Smooth muscle cell of the brain vasculature (primary cell): ENCODE data around the gene GALR2.
"Not testable (repeated sequence)": the region's sequence is repeated elsewhere in the genome, so short reads cannot be mapped to it uniquely, and the experiment has no call there.

Source experiments
- DNase-seq: peaks from one replicate; pipeline ENCODE4 v3.0.0-alpha.2; 2012; ENCODE audit warnings: low read depth, low spot score

The GALR2 gene, protein sequence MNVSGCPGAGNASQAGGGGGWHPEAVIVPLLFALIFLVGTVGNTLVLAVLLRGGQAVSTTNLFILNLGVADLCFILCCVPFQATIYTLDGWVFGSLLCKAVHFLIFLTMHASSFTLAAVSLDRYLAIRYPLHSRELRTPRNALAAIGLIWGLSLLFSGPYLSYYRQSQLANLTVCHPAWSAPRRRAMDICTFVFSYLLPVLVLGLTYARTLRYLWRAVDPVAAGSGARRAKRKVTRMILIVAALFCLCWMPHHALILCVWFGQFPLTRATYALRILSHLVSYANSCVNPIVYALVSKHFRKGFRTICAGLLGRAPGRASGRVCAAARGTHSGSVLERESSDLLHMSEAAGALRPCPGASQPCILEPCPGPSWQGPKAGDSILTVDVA

DNA sequence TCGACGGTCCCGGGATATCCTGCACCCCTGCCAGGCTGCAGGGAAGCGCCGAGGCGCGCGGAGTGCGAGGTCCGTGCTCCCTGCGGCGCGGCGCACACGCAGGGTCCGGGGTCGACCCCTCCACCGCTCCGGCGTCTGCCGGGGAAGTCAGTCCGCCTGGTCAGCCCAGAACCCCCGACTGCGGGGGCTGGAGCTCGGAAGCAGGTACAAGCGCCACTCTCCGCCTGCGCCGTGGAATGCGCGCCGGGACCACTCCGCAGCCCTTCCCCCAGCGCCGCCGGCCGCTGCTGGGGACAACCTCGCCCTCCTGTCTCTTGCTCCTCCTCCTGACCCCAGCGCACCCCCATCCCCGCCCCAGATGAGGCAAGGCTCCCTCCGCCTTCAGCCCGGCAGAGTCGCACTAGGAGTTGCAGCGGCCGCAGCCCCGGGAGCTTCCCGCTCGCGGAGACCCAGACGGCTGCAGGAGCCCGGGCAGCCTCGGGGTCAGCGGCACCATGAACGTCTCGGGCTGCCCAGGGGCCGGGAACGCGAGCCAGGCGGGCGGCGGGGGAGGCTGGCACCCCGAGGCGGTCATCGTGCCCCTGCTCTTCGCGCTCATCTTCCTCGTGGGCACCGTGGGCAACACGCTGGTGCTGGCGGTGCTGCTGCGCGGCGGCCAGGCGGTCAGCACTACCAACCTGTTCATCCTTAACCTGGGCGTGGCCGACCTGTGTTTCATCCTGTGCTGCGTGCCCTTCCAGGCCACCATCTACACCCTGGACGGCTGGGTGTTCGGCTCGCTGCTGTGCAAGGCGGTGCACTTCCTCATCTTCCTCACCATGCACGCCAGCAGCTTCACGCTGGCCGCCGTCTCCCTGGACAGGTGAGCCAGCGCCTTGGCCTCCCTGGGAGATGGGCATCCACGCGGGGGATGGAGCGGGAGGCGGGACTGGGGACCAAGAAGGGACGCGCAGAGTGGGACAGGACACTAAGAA lies at the start of gene GALR2:
Gene GALR2 (plus strand): TSS at position 392 of the 974 bp plus-strand sequence. CDS start 103 bp downstream, at position 495.
- DNase-seq: no peak

DNA sequence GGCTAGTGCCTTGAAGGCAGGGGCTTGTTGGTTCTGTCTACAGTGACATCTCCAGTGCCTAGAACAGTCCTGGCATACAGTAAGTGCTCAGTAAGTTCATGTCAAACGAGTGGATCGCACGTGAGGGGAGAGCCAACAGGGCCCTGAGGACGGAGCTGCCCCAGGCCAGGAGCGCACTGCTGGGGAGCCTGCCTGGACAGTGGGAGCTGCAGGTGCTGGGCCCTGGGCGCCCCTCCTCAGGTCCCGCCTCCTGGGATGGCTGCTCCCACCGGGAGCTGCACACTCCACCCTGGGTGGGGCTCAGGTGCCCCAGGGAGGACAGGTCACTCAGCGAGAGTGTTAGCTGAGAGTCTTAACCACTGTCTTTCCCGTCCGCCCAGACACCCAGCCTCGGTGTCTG lies 49.3 kb upstream of the GALR2 start:
- DNase-seq: no peak

DNA sequence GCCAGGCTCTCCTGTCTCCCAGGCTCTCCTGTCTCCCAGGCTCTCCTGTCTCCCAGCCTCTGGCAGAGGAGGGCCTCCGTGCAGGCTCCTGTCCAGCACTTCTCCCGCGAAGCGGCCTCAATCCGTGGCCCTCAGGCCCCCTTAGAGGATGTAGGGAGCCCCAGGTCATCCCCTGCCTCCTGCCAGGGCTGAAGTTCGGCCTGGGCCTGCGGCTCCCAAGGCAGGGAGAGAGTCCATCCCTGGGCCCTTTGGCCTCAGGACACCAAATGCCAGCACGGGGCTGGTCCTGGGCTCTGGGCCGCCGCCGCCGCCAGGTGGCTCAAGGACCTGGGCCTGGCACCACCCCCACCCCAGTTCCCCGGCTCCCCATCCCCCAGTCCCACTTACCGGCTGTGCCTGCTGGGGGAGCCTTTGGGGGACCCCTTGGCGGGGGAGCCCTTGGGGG lies 47.8 kb upstream of the GALR2 start:
- DNase-seq: no peak

DNA sequence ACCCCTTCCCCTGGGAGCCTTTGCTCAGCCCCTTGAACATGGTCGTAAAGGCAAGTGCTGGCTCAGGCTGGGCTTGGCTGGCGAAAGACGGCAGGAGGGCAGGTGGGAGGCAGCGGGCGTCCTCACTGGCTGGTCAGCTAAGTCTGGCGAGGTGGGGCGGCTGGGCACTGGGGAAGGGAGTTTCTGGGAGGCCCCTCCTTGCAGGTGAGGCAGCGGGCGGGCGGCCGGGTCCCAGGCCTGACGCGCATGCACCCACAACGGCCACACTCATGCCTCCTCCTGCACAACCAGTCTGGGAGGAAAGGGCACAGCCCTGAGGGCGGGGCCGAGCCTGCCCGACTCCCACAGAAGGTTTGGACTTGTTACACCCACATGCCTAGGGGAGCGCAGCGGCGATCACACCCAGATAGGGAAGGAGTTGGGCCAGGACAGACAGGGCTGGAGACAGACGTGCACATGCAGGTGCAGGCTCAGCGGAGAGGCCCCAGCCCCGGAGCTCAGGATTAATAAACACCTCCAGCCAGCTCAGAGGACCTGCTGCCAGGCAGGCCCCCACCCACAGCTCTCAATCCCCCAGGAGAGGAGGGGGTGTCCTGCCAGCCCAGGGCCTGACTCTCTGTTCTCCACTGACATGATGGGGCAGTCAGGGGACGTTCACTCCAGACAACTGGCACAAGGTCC lies 47.3 kb upstream of the GALR2 start, which contains the start of gene EVPL:
Gene EVPL (minus strand): TSS at position 148 of the 681 bp plus-strand sequence. CDS start 108 bp downstream, at position 40.
- DNase-seq: no peak

DNA sequence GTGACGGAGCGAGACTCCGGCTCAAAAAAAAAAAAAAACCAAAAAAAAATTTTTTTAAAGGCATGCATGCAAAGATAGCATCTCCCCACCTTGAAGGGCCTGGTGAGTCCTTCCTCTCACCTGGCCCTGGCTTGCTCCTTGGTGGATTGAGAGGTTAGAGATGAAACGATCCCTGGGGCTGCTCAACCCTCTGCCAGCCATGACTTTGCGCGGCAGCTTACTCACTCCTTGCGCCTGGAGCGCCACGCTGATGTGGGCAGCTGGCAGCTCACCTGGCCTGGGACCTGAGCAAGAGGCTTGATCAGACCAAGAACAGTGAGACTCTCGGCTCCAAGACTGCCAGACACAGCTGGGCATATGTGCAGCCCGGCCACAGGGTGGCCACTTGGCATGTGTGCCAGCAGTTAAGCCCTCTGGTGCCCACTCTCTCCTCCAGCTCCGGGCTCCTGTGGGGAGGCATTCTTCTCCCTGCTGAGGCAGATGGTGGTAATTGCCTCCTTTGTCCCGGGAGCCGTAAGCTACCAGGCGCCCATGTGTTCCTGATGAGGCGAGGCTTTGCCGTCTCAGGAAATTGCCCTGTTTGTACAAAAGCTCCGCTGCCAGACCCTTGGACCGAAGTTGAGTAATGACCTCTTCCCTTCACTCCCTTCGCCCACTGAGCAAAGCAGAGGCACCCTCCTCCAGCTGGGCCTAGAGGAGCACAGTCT lies 42.4 kb upstream of the GALR2 start:
- no peak for DNase-seq

DNA sequence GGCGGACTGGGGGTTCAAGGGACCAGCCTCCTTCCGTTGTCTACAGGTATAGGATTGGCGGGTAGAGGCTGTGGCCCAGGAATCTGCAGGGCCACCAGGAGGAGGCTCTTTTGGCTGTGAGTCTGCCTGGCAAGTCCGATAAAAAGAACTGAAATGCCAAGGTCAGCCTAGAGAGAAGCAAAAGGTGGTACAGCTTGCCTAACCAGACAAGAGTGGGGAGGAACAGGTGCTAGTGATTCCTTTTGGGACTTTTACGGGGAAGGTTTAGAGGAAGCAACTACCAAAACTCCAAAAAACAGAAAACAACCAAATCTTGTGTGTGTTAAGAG lies 41.8 kb upstream of the GALR2 start:
- DNase-seq: no peak

DNA sequence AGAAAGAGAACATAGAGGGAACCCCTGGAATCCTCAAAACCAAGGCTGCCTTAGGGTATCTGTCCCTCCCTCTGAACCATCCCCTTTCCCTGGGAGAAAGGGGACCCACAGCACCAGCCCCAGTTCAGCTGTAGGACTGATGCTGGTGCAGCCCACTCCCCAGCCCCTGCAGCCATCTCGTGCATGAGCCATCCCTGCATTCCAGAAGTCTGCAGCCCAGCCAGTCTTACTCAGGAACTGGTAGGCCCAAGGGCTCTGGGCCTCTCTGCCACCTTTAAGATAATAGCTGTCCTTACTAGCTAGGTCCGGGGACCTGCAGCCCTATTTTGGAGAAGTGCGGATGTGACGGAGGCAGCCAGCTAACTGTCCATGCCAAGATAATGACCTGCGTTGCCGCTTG lies 41.4 kb upstream of the GALR2 start:
- no peak for DNase-seq

DNA sequence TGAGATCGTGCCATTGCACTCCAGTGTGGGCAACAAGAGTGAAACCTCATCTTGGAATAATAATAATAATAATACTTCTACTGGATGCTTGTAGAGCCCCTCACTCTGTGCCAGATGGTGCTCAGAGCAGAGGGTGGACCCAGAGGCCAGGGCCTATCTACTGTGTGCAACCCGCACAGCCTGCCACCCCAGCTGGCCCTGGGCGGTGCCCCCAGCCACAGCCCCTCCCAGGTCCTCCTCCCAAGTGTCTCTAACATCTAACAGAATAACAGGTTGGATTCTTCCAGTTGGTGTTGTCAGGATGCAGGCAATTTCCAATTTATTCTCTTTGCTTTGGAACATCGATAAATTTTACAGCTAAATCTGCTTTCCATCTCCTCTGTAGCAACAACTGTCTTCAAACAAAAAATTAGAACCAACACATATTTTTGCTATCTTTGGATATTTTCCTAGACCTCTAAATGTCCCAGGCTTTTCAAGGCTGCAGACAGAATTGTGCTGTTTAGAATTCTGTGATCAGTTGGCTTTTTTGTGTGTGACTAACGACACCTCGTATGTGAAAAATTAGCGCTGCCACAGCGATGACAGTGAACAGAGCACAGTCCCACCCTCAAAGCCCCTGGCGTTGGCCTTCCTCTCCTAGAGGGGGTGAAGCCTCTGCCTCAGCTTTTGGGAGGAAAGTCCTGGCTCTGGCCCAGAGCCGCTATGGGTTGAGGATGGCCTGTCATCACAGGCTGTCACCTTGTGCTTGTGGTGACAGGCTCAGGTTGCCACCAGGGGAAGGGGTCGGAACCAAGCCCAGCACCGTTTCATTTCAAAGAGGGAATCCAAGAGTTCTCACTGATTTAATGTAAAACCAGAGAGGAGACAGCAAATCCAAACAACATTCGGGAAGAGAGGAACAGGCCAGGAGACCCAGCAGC lies 39.9 kb upstream of the GALR2 start:
- DNase-seq: no peak

DNA sequence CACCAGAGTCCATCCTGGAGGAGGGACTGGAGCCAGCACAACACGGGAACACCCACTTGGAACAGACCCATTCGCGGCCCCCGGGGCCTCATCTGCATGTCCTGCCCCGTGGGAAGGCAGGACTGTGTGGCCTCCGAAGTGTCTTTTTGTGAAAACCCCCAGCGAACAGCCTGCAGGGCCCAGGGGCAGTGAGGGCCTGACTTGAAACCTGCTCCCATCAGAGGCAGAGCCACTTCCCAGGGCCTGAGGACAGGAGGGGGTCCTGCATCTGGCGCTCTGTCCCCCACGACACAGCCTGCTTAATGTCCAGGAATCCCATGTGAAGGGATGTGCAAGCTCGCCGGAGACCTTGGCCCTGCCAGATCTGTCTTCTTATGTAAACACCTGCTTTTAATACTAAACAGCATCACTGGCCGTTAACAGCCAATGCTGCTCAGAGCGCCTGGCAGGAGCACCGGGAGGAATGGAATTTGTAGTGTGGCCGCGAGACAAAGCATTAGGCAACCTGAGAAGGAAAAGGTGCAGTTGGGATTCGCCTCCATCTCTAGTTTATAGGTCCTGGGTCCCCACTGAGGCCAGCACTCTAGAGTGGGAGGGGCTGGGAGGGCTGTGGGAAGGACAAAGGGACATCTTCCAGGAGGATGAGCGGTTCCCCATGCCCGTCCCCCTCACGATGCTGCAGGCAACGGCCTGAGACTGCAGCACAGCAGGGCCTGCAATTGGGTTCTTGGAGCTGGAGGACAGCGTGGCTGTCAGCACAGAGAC lies 37.9 kb upstream of the GALR2 start:
- DNase-seq: no peak

DNA sequence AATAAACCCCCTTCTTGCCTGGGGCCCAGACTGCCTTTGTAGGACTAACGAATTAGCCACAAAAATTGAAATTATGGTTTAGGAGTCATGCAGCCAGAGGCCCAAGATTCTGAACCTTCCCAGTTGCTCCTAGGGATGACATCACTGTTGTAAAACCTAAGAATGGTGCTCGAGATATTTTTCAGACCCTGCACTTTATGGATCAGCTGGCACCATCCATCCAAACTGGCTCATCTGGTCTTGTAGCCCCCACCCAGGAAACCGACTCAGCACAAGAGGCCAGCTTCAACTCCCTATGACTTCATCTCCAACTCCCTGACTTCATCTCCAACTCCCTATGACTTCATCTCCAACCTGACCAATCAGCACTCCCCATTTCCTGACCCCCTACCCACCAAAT lies 36.5 kb upstream of the GALR2 start:
- no peak for DNase-seq

DNA sequence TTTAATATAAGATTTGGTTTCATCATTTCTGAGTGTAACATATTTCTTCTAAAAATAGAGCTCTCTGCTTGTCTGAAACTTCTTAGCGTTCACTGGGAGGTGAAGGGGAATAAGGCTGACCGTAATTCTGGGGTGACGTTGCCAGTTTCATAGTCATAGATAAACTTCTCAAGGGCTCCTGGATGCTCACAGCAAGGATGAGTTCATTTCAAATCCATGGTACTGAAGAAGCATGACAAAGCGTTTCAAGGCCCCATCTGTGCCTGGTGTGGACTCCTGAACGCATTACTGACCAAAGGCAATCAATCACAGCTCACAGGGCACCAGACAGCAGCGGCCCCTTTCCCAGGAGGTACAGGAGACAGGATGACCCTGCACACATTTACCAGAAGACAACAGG lies 35.5 kb upstream of the GALR2 start:
- no peak for DNase-seq

DNA sequence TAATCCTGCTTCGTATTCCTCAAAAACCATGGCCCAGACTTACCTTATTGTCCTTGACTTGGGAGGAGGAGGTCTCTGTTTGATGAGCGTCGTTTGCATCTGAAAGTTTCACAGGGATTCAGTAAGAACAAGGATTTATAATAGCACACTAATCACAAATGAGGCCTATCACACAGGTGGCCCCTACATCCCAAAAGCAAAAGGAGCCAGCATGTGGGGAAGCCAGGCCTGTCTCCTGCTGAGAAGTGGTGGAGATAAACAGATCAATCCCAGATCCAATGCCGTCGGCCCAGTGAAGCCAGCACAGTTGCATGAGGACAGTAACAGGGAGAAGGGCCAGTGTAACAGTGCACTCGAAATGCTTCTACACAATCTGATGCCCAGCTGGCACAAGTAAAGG lies 34.2 kb upstream of the GALR2 start:
- DNase-seq: no peak

DNA sequence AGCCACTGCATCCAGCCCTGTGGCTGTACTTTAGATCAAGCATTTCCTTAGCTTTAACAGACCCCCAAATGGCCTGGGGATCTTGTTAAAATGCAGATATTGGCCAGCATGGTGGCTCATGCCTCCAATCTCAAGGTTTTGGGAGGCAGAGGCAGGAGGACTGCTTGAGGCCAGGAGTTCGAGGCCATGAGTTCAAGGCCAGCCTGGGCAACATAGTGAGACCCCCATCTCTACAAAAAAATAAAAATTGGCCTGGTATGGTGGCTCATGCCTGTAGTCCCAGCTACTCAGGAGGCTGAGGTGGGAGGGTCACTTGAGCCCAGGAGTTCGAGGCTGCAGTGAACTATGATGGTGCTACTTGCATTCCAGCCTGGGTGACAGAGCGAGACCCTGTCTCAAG lies 31.7 kb upstream of the GALR2 start:
- not testable (repeated sequence) for DNase-seq

DNA sequence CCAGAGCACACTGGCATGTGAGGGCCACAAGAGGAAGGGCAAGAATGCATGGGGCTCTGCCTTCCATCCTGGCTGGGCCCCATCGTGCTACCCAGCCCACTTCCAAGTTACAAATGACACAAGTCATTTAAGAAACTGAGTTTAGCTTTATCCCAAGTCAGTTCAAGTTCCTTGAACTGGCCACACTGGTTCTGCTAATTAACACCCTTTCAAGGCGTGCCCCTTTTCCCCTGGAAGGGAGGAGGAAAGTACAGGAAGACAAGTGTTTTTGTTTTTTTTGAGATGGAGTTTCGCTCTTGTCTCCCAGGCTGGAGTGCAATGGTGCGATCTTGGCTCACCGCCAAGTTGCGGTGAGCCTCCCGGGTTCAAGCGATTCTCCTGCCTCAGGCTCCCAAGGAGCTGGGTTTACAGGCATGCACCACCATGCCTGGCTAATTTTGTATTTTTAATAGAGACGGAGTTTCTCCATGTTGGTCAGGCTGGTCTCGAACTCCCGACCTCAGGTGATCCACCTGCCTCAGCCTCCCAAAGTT lies 30.0 kb upstream of the GALR2 start:
- not testable (repeated sequence) for DNase-seq

DNA sequence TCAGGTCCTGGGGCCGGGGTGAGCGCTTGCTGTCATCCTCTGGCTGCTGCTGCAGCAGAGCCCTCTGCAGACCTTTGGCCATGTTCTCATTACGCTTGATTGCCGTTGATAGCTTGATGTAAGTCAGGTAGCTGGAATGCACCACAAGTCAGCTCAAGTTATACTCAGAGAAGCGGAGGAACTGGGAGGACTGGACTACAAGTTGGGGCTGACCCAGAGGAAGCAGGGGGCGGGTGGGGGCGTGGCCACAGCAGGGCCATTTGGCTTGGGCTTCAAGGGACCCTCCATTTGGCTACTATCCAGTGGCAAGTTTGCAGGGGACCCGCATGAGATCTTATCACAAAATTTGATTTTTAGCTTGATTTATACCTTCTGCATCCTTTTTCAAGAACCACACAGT lies 28.5 kb upstream of the GALR2 start:
- DNase-seq: no peak

DNA sequence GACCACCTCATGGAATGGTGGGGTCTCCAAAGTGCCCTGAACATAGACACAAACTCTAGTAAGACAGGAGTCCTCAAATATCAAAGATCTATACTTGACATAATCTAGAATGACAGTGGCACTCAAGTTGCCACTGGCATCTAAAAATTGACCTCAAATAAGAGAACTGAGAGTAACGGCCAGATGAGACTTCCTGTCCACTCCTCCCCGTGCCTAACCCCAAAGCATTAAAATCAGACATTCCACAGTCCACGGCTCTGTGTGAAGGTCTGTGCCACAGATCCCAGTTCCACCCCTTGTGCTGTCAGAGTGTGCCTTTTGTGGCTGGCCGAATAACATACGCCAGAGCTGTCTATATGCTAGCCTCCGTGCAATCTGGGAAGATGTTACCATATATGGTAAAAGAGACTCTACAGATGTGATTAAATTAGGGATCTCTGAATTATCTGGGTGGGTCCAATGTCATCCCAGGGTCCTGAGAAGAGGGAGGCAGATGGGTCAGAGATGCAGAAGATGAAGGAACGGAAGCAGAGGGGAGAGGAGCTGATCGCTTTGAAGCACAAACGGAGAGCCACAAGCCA lies 26.5 kb upstream of the GALR2 start:
- DNase-seq: no peak

DNA sequence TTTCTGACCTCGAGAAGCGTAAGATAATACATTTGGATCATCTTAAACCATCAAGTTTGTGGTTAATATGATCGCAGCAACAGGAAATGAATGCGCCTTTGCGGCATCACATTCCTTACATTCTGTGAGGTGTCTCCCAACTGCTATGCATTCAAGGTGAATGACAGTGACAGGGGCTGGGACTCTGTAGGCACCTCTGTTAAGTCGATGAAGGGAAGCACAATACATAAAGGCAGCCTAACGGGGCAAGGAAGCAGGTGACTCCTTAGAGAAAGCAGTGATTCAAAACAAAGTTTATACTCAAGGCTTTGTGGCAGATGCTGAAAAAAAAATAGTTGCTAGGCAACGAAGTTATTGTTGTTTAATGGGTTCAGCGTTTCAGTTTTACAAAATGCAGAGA lies 25.9 kb upstream of the GALR2 start:
- no peak for DNase-seq

DNA sequence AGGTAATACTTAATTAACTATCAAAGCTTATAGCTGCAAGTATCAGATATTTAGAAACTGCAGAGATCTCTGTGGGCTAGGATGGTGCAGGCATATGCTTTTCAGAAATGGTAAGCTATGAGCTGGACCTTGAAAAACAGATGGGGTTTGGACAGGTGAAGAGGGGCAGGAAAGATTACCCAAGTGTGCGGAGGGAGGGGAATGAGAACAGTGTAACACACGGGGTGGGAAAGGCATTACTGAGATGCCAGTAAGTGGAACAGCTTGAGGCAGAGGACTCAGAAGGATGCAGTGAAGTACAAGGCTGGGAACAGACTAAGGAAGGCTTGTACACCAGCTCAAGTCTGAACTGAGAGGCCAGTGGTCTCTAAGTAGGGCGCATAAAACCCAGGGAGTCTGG lies 25.3 kb upstream of the GALR2 start:
- no peak for DNase-seq
